Esophagus muscularis mucosa (tissue), 4 donors: ENCODE results near the gene OSTC. TPM values are rescaled to one million over a fixed set of nuclear protein-coding genes. Genes with fewer than 3 reads are reported as not detected.
"Not testable (repeated sequence)": the region's sequence is repeated elsewhere in the genome, so short reads cannot be mapped to it uniquely, and the experiment has no call there.

ENCODE experiments used
- DNase-seq: peaks from one replicate; pipeline ENCODE4 v3.0.0-alpha.2; 2017; ENCODE audit errors: extremely low spot score
- H3K27ac ChIP-seq, 4 donors: fragments of 200-600 bp; sonication (generic); replicated peaks in 1 of 4; 1 replicate in 3 of 4; 2 replicates in 1 of 4; pipeline ENCODE4 v1.5.1; 2016 to 2019; ENCODE audit warnings: mild to moderate bottlenecking in 1 of 4
- H3K27me3 ChIP-seq, 4 donors: fragments of 200-600 bp; sonication (generic); one replicate each; pipeline versions ENCODE4 v1.5.1 to v1.6.0; 2016 to 2019
- H3K36me3 ChIP-seq, 4 donors: fragments of 200-600 bp; sonication (generic); one replicate each; pipeline ENCODE4 v1.5.1; 2016 to 2019
- H3K4me1 ChIP-seq, 4 donors: fragments of 200-600 bp; sonication (generic); one replicate each; pipeline ENCODE4 v1.5.1; 2016 to 2019
- H3K4me3 ChIP-seq, 4 donors: fragments of 200-600 bp; sonication (generic); 1 replicate in 2 of 4; 2 replicates in 2 of 4; pipeline ENCODE4 v1.5.1; 2016 to 2019; ENCODE audit warnings: mild to moderate bottlenecking in 4 of 4, moderate library complexity in 1 of 4
- H3K9me3 ChIP-seq, 4 donors: fragments of 200-600 bp; sonication (generic); 1 replicate in 3 of 4; 2 replicates in 1 of 4; pipeline ENCODE4 v1.5.1; 2016 to 2019
- EP300 ChIP-seq: sonication (generic); formaldehyde crosslinking; IDR thresholded peaks from one replicate; pipeline ENCODE4 v1.6.1; 2017; ENCODE audit warnings: antibody characterized with exemption
- POLR2A ChIP-seq: fragments of 450-650 bp; IDR thresholded peaks from one replicate; pipeline ENCODE4 v1.6.1; 2017; ENCODE audit warnings: antibody characterized with exemption, moderate library complexity, mild to moderate bottlenecking, low read depth
- POLR2AphosphoS5 ChIP-seq, 2 donors: sonication (generic); formaldehyde crosslinking; IDR thresholded peaks; one replicate each; pipeline ENCODE4 v1.6.1; 2017; ENCODE audit warnings: antibody characterized with exemption in 2 of 2
- WGBS: methylation state at CpG from one replicate; pipeline ENCODE4 v1.1.5; 2018; 5-methylcytosine and 5-hydroxymethylcytosine counted together
- intact Hi-C: fragments of 100-400 bp; cut with DNase I; formaldehyde crosslinking; loops from one replicate; pipeline ENCODE4 v1.15.1; 2023
- total RNA-seq, 4 donors: library from RNA; depleted of rRNA; stranded (reverse); fragments of >200 nt; gene quantifications; one replicate each; pipeline versions ENCODE4 v1.1.0 to v1.2.1, GENCODE V29; 2016
- TF ChIP-seq, protein P1 (sequence below), 3 experiments: fragments of 200-600 bp in 2 of 3; fragments of 450-650 bp in 1 of 3; sonication (generic) in 2 of 3; IDR thresholded peaks; one replicate each; pipeline ENCODE4 v1.5.1; 2017 to 2019; ENCODE audit warnings: antibody characterized with exemption in 3 of 3, mild to moderate bottlenecking in 2 of 3, moderate library complexity in 1 of 3

The OSTC gene
- total RNA-seq, 4 donors from 2014 or later: 22.4 to 40.8 (median 35.2) TPM

DNA sequence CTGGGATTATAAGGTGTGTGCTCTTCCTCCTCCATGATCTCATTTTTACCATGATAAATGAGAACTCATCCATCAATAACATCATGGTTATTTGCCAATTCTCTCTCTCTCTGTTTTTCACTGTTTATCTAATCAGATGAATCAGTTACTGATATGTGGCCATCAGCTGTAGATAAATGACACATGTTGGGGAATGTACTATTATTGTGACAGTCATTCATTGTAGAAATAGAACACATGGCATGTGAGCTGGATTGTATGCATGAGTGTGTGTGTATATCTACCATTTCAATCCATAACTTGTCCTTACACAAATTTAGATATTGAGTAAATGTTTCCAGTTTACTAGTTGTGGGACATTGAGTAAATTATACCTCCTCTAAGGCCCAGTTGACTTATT, 53.0 kb downstream of the OSTC start:
- no peak overlapping the region for H3K4me3 ChIP-seq
- H3K27ac ChIP-seq: no peak overlapping the region
- no peaks in the 10 kb centered on the region for H3K27me3 ChIP-seq
- no peaks in the 10 kb centered on the region for H3K36me3 ChIP-seq
- no peaks in the 10 kb centered on the region for H3K9me3 ChIP-seq
- H3K4me1 ChIP-seq: no peaks in the 10 kb centered on the region
- no peak for DNase-seq
- intact Hi-C loops: no loop called here
- TF ChIP-seq EP300 (no peak), POLR2AphosphoS5 (IDR thresholded peaks at IDR 0.05) (no peak), POLR2A (no peak)
- TF ChIP-seq, protein P1, sequence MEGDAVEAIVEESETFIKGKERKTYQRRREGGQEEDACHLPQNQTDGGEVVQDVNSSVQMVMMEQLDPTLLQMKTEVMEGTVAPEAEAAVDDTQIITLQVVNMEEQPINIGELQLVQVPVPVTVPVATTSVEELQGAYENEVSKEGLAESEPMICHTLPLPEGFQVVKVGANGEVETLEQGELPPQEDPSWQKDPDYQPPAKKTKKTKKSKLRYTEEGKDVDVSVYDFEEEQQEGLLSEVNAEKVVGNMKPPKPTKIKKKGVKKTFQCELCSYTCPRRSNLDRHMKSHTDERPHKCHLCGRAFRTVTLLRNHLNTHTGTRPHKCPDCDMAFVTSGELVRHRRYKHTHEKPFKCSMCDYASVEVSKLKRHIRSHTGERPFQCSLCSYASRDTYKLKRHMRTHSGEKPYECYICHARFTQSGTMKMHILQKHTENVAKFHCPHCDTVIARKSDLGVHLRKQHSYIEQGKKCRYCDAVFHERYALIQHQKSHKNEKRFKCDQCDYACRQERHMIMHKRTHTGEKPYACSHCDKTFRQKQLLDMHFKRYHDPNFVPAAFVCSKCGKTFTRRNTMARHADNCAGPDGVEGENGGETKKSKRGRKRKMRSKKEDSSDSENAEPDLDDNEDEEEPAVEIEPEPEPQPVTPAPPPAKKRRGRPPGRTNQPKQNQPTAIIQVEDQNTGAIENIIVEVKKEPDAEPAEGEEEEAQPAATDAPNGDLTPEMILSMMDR (IDR thresholded peaks at IDR 0.05): no peak

DNA sequence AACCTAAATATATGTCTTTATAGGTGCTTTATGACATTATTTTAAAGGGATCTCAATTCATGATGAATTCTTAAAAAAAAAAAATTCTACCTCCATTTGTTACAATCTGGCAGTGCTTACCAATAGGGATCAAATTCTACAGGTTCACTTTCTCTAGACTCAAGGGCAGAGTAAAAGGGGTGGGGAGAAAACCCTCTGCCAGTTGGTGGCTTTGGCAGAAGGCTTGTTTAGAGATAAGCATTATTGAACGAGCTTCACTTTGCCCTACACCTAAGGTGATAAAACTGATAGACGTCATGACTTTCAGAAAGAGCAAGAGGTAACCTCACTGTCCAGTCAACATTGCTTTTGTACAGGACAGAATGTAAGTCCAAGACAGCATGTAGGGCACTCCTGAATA, 53.6 kb downstream of the OSTC start:
- no peak overlapping the region for H3K4me3 ChIP-seq
- no peaks in the 10 kb centered on the region for H3K9me3 ChIP-seq
- no peak overlapping the region for H3K27ac ChIP-seq
- TF ChIP-seq EP300 (no peak), POLR2A (no peak)
- TF ChIP-seq, protein P1 (IDR thresholded peaks at IDR 0.05): no peak
- H3K4me1 ChIP-seq: no peaks in the 10 kb centered on the region
- intact Hi-C loops: no loop called here
- no peak for DNase-seq
- H3K27me3 ChIP-seq: no peaks in the 10 kb centered on the region
- 79% methylated on average over 2 of the region's 2 CpGs for WGBS
- no peaks in the 10 kb centered on the region for H3K36me3 ChIP-seq

DNA sequence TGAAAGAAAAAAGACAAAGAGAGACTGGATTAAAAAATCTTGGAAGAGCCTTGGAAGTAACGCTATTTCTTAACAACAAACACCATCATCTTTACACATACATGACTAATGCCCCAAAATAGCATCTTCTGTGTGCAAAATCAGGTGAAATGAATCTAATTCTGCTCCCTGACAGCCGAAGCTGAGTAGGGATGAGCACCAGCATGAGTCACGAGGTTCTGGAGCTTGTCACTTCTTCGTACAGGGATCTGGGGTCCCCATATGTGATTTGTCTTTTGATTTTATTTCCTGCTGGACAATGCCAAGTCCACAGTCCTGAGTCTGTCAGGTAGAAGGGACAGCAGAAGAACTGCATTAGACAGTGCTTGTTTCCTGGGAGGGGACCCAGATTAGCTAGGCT, 55.9 kb downstream of the OSTC start:
- H3K4me1 ChIP-seq: no peaks in the 10 kb centered on the region
- no peak for DNase-seq
- intact Hi-C loops: no loop called here
- H3K27me3 ChIP-seq: no peaks in the 10 kb centered on the region
- TF ChIP-seq POLR2A: no peak
- TF ChIP-seq POLR2AphosphoS5 (IDR thresholded peaks at IDR 0.05): no peak
- TF ChIP-seq EP300: no peak
- TF ChIP-seq, protein P1 (IDR thresholded peaks at IDR 0.05): no peak
- no peak overlapping the region for H3K4me3 ChIP-seq
- no peaks in the 10 kb centered on the region for H3K36me3 ChIP-seq
- H3K27ac ChIP-seq: no peak overlapping the region
- H3K9me3 ChIP-seq: no peaks in the 10 kb centered on the region
- WGBS: 53% methylated on average over 4 of the region's 4 CpGs

- H3K4me3 ChIP-seq: no peak overlapping the region
- intact Hi-C loops: no loop called here
- DNase-seq: no peak
- 87% methylated on average over 10 of the region's 10 CpGs for WGBS
- H3K9me3 ChIP-seq: no peaks in the 10 kb centered on the region
- TF ChIP-seq POLR2AphosphoS5 (IDR thresholded peaks at IDR 0.05) (no peak), EP300 (no peak), POLR2A (no peak)
- TF ChIP-seq, protein P1 (IDR thresholded peaks at IDR 0.05): no peak
- H3K36me3 ChIP-seq: no peaks in the 10 kb centered on the region
- no peaks in the 10 kb centered on the region for H3K4me1 ChIP-seq
- H3K27me3 ChIP-seq: no peaks in the 10 kb centered on the region
- no peak overlapping the region for H3K27ac ChIP-seq
Measured at GRCh38 chr4:108709234-108709633, 58.8 kb downstream of the OSTC start.

- TF ChIP-seq EP300: no peak
- no peak for TF ChIP-seq POLR2AphosphoS5 (IDR thresholded peaks at IDR 0.05)
- TF ChIP-seq POLR2A: no peak
- TF ChIP-seq, protein P1 (IDR thresholded peaks at IDR 0.05): no peak
- no peak for DNase-seq
- H3K9me3 ChIP-seq: no peaks in the 10 kb centered on the region
- 70% methylated on average over 7 of the region's 7 CpGs for whole genome bisulfite sequencing
- H3K4me3 ChIP-seq: no peak overlapping the region
- H3K27ac ChIP-seq: no peak overlapping the region
- no peaks in the 10 kb centered on the region for H3K27me3 ChIP-seq
- H3K4me1 ChIP-seq: no peaks in the 10 kb centered on the region
- H3K36me3 ChIP-seq: no peaks in the 10 kb centered on the region
- intact Hi-C loops: no loop called here
Measured at GRCh38 chr4:108709722-108710121, 59.3 kb downstream of the OSTC start.

GRCh38 chr4:108710578-108710977, 60.2 kb downstream of the OSTC start:
- H3K4me1 ChIP-seq, H3K27ac ChIP-seq, H3K36me3 ChIP-seq, H3K27me3 ChIP-seq, intact Hi-C loops, H3K4me3 ChIP-seq, DNase-seq, H3K9me3 ChIP-seq: not testable (repeated sequence)
- 61% methylated on average over 7 of the region's 7 CpGs for WGBS
